Measurements from ENCODE around the gene EPN3. TPM values are rescaled to one million over a fixed set of nuclear protein-coding genes. Genes with fewer than 3 reads are reported as not detected.

The EPN3 gene
- polyA plus RNA-seq, 1 donor from 2014 or later = not detected

GRCh38 chr17:50561746-50562141, 29.2 kb downstream of the EPN3 start:
- Histone ChIP-seq H3K4me2 (ENCODE audit: low read length) (peak overlapping the region; percentile 35), H3K79me2 (replicated peaks; ENCODE audit: insufficient read depth, low read length) (no peaks in the 10 kb centered on the region), H3F3A (ENCODE audit: insufficient read depth, low read length, poor library complexity, severe bottlenecking) (no peaks in the 10 kb centered on the region), H3K9me3 (ENCODE audit: low read length) (no peaks in the 10 kb centered on the region), H3K27ac (ENCODE audit: low read length) (no peak overlapping the region), H3K27me3 (ENCODE audit: insufficient read depth, low read depth, low read length) (peaks cover 50% of the 10 kb centered on the region), H3K9me2 (ENCODE audit: insufficient read depth, low read length) (no peaks in the 10 kb centered on the region), H2AFZ (ENCODE audit: low read depth, low read length) (no peak overlapping the region), H3K36me3 (ENCODE audit: insufficient read depth, low read length) (no peaks in the 10 kb centered on the region), H3K9ac (ENCODE audit: low read length) (peak overlapping the region; percentile 75), H4K20me1 (ENCODE audit: insufficient read depth) (no peaks in the 10 kb centered on the region), H3K4me3 (ENCODE audit: low read length) (peak overlapping the region; percentile 87)
- TF ChIP-seq CTCF (IDR thresholded peaks at IDR 0.05; ENCODE audit: poor library complexity, severe bottlenecking) (no peak), MXI1 (conservative IDR thresholded peaks at IDR 0.05; ENCODE audit: poor library complexity, severe bottlenecking) (no peak), SMC3 (conservative IDR thresholded peaks at IDR 0.05; ENCODE audit: poor library complexity) (no peak), RAD21 (conservative IDR thresholded peaks at IDR 0.05) (no peak), REST (IDR thresholded peaks at IDR 0.05; ENCODE audit: borderline replicate concordance) (no peak), TAF1 (IDR thresholded peaks at IDR 0.05; ENCODE audit: low read depth) (no peak), EP300 (conservative IDR thresholded peaks at IDR 0.05; ENCODE audit: poor library complexity, severe bottlenecking) (no peak), EZH2 (IDR thresholded peaks at IDR 0.05; ENCODE audit: borderline replicate concordance, insufficient read depth, low read length, poor library complexity, severe bottlenecking) (no peak), POLR2AphosphoS5 (IDR thresholded peaks at IDR 0.05) (no peak)

- peak overlapping the region; percentile 76 for H3K4me2 ChIP-seq (ENCODE audit: low read length)
Observed at GRCh38 chr17:50562242-50563091, 29.9 kb downstream of the EPN3 start.

More at GRCh38 chr17:50562242-50563091, 29.9 kb downstream of the EPN3 start:
- no peaks in the 10 kb centered on the region for H3F3A ChIP-seq (ENCODE audit: insufficient read depth, low read length, poor library complexity, severe bottlenecking)
- no peaks in the 10 kb centered on the region for H3K36me3 ChIP-seq (ENCODE audit: insufficient read depth, low read length)
- H3K79me2 ChIP-seq (replicated peaks; ENCODE audit: insufficient read depth, low read length) = no peaks in the 10 kb centered on the region
- no peaks in the 10 kb centered on the region for H3K9me2 ChIP-seq (ENCODE audit: insufficient read depth, low read length)
- peak overlapping the region; percentile 75 for H3K9ac ChIP-seq (ENCODE audit: low read length)
- no peak overlapping the region for H2AFZ ChIP-seq (ENCODE audit: low read depth, low read length)
- H3K9me3 ChIP-seq (ENCODE audit: low read length) = no peaks in the 10 kb centered on the region
- peak overlapping the region; percentile 87 for H3K4me3 ChIP-seq (ENCODE audit: low read length)
- H3K27ac ChIP-seq (ENCODE audit: low read length) = peak overlapping the region; percentile 5
- TF ChIP-seq TAF1 (IDR thresholded peaks at IDR 0.05; ENCODE audit: low read depth) (no peak), CTCF (IDR thresholded peaks at IDR 0.05; ENCODE audit: poor library complexity, severe bottlenecking) (no peak), EP300 (conservative IDR thresholded peaks at IDR 0.05; ENCODE audit: poor library complexity, severe bottlenecking) (no peak), REST (IDR thresholded peaks at IDR 0.05; ENCODE audit: borderline replicate concordance) (peak; percentile 12), MXI1 (conservative IDR thresholded peaks at IDR 0.05; ENCODE audit: poor library complexity, severe bottlenecking) (no peak), POLR2AphosphoS5 (IDR thresholded peaks at IDR 0.05) (peak; percentile 24), RAD21 (conservative IDR thresholded peaks at IDR 0.05) (peak; percentile 18), SMC3 (conservative IDR thresholded peaks at IDR 0.05; ENCODE audit: poor library complexity) (no peak), EZH2 (IDR thresholded peaks at IDR 0.05; ENCODE audit: borderline replicate concordance, insufficient read depth, low read length, poor library complexity, severe bottlenecking) (no peak)
- H3K27me3 ChIP-seq (ENCODE audit: insufficient read depth, low read depth, low read length) = peaks cover 50% of the 10 kb centered on the region
- H4K20me1 ChIP-seq (ENCODE audit: insufficient read depth) = no peaks in the 10 kb centered on the region
